T-helper 2 cell treated with Interferon-gamma antibody and Interleukin-4, amounts not matched to agents 100 ng/mL and 5 ng/mL, for 36 hours (primary cell): ENCODE data around the gene IL12A. TPM values are rescaled to one million over a fixed set of nuclear protein-coding genes. Genes with fewer than 3 reads are reported as not detected.

ENCODE experiments used
- intact Hi-C: fragments of 100-400 bp; cut with micrococcal nuclease; formaldehyde crosslinking; loops from one replicate; pipeline ENCODE4 v1.15.1; 2023
- total RNA-seq: library from RNA; stranded (reverse); gene quantifications from 2 replicates; pipeline ENCODE4 v1.2.3, GENCODE V29; 2022

The IL12A gene
- total RNA-seq, 1 donor from 2014 or later: 4.3 TPM

DNA sequence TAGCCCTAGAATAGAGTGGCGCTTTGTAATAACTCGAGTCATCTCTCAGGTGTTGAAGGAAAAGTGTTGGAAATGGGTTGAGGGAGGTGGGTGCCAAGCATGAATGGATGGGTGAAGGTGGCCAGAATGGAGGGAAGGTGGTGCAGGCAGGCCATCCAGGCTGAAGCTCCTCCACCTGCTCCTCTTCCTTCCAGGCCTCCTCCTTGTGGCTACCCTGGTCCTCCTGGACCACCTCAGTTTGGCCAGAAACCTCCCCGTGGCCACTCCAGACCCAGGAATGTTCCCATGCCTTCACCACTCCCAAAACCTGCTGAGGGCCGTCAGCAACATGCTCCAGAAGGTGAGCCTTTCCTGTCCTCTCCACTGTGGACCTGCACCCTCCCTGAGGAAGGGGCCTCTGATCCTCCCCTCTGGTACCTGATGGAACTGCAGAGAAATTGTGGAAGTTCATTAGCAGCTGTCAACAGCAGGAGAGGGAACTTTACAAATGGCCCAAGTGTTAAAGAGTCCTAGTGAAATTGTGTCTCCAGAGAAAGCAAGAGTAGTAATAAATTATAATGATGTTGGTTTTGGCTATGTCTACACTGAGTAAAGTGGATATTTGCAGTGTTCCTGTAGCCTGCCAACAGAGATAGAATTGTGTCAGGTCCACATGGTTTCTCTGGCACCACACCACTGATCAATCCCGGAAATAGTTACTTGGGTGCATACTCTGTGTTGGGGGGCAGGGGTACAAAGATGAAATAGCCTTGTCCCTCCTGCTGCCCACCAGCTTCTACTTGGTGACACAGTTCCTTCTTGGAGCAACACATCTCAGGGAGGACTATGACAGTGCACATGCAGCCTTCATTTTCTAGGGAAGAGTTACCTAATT is 1.6 kb downstream of the IL12A start:
- intact Hi-C loops: loop anchor here (2.0 to 10.0 kb wide), 7 partner anchors 49 to 423 kb away; partner anchors contain the start of genes C3orf80, IFT80 and SMC4

DNA sequence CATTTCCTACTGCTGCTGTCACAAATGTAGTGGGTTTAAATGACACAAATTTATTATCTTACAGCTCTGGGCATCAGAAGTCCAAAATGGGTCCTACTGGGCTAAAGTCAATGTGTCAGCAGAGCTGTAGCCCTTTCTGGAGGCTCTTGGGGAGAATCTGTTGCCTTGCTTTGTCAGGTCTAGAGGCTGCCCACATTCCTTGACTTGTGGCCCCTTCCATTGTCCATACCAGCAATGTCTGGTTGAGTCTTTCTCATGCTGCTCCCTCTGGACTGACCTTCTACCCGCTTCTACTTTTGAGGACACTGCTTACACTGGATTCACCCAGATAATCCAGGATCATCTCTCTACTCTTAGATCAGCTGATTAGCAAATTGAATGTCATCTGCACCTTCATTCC is 3.0 kb downstream of the IL12A start:
- intact Hi-C loops: no loop called here

DNA sequence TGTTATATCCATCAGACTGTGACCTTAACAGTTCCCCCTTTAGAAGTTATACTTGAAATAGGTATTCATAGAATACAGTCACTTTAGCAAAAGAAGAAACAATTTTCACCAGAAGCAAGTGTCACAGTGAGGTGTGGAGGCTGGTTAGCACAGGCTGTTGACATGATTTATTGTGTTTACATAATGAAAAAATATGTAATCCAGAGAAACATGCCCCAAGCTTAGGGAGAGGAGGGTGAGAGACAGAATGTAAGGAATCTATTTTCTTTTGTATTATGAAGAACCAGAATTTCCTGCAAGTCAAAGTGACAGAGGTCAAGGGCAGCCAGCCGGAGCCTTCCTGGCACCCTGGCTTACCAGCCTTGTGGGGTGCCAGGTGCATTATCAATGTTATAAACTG is 4.0 kb downstream of the IL12A start:
- intact Hi-C loops: no loop called here

DNA sequence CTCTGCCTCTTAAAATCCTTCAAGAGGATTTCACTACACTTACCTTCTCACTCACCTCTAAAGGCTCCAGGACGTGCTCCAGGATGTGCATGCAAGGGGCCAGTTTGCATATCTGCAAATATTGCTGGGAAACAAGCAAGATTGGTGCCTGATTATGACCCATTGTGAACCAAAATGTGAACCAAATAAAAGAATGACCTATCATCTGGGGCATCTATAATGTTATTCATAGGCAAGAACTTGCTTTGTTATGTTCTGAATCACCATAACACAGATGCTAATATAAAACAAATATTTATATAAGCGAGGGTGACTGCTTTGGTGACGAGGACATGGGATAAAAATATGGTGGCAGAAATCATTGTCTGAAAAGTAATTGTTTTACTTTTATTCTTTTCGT is 5.5 kb downstream of the IL12A start:
- intact Hi-C loops: no loop called here

DNA sequence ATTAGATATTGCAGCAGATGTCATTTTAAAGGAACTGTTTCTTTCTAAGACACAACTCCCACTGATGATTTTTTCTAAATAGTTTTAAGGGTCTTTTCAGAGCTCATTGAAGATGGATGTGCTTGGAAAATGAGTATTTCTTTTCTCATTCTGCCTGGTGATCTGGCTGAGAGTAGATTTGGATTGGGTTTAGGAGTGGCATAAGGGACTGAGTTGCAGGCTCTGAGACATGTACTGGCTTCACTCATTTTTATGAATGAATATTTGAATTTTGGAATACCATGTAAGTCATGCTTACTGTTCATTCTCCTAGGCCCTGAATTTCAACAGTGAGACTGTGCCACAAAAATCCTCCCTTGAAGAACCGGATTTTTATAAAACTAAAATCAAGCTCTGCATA is 6.5 kb downstream of the IL12A start:
- intact Hi-C loops: no loop called here

DNA sequence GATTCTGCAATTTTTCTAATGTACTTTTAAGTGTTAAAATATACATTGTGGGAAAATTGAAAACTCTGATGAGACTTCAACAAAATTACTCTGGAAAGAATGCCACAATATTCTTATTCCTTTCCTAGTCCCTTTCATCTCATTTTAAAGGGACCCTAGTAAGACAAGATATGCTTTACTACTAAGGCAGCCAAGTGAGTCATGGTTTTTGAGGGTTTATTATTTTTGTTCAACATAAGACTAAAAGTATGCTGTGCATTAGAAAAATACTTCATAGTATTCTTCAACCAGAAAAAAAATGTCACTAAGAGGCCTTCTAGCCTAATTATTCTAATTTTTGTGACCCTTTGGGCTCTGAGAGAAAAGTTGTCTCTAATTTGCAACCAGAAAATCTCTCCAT is 7.4 kb downstream of the IL12A start:
- intact Hi-C loops: no loop called here

DNA sequence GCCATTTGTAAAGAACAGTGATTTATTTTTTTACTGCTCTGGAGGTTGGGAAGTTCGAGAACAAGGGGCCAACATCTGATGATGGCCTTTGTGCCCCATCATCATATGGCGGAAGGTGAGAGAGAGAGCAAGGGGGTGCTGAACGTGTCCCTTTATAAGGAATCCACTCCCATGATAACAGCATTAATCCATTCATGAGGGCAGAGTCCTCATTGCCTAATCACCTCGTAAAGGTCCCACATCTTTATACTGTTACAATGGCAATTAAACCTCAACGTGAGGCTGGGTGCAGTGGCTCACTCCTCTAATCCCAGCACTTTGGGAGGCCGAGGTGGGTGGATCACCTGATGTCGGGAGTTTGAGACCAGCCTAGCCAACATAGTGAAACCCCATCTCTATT is 8.3 kb downstream of the IL12A start:
- intact Hi-C loops: no loop called here

DNA sequence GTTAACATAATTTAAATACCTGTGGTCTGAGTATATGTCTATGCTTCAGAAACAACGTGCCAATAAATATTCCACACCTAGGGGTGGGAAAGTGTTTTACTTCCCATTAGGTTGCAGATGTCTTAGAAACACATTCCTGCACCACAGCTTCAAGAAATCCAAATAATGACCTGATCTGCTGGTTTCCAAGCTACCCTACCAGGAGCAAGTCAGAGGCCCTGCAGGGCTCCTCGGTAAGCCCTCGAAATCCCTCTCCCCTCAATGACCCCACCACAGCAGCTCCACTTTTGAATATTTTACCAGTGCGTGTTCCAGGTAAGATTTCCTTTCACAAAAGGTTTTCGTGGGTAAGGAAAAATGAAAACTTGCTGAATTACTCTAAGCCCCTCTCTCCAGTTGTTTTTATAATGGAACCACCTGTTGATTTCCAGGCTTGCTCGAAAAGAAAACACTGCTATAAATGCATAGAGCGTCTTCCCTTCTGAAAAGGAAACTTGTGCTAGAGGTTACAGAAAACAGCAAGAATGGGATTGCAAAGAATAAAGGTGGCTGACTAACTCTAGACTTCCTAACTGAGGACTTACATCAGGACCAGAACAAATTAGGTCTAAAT is 12.6 kb downstream of the IL12A start:
- intact Hi-C loops: no loop called here

DNA sequence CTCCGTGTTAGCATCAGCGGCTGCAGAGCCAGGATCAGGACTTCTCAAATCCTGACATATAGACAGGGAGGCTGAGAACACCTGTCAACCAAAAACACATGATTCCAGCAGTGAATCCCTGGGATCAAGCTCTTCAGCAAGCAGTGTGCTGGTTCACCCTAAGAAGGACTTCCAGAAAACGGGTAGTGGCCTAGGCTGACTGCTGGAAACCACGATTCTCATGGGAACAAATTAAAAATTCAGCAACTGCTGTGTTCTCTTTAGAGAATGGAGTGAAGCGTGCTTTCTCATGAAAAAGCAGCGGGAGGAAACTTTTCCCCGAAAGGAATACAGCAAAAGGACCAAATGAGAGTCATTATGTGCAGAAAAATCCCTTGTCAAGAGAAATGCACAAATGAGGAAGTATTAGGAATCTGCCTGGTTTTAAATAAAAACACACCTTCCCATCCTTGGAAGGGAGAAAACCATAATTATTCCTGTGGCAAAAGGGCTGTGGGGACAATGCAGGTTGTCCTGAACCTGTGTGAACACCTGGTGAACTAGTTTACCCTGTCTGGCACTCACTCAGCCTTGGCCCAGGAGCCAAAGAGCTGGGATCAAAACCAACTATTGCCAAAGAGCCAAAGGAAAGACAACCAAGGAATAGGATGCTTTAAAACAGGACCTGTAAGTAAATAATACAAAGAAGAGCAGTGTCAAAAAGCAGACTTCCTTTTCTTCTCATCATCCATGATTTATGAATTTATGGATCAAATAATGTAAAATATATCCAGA is 13.4 kb downstream of the IL12A start:
- intact Hi-C loops: no loop called here

DNA sequence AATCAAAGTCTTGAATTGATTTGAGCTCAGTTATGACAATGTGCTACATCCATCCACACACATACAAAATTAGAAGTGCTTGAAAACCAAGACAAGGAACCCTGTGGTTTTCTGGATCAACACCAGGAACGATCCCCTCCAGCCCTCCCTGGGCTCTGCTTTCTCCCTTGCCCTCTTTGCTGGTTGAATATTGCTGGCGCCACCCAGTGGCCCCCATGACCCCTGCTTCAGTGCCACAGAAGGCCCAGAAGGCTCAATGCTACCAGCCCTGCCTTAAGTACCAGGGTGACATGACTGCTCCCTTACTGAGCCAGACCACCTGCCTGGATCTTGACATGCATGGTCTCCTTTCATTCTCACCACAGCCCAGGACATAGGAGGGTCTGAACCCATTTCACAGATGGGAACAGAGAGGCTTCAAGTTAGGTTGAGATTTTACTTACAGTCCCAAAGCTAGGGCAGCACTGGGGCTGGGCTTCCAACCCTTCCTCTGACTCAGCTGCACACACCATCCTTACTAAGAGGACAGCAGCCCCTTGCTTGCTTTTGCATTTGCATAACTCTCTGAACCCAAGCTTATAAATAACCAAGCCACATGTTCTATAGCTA is 15.0 kb downstream of the IL12A start:
- intact Hi-C loops: loop anchor here (1.0 kb wide), 1 partner anchor 119 kb away; no protein-coding TSS in a partner anchor

DNA sequence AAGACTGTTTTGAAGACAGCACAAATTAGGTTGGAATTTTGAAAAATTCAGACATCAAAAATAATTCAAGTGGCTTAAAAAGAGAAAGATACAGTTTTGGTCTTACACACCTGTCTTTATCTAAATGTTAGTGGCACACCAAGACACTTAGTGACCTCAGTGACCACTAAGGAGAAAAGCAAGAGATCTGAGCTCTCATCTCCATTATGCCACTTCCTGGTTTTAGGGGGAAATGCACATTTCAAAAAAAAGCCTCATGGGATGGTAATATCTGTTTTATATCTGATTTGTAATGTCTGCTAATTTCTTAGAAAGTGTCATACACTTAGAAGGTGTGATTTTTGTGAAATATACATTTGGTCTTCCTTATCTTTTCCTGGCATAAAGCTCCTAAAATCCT is 16.4 kb downstream of the IL12A start:
- intact Hi-C loops: no loop called here

DNA sequence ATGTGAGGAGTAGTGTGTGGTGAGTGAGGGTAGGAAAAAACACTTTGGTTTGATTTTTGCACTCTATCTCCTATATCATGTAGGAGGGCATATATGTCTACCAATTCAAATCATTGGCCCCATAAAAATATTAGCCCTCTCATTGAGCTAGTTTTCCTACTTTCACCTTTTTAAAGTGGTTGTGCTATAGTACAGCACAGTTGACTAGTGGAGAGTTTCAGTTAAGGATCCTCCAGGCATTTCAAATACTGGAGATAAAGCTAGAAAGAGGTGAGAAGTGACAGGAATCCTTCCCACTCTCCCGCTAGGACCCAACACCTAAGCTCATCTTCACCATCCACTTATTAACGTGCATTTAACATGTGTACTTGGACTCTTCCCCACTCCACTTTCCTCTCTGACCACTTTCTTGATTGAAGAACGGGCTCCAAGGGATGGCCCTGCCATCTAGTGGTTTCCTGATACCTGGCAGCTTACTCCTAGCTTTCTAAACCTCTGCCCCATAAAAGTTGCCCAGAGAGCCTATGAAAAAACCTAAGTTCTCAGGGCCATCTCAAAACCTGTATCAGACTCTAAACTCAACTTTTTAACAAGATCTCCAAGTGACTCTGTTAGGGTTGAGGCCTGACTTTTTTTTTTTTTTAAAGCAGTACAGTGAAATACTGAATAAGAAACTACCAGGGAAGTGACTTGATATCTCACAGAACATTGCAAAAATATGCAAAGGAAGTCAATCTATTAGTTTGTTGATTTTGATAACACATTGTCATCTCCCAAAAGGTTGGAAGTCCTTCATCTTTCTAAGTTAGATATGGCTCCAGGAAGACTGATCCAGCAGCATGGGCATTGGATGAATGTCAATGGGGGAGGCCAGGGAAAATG is 17.9 kb downstream of the IL12A start:
- intact Hi-C loops: loop anchor here (1.0 to 2.0 kb wide), 3 partner anchors 18 to 178 kb away; partner anchors contain the start of gene IL12A

DNA sequence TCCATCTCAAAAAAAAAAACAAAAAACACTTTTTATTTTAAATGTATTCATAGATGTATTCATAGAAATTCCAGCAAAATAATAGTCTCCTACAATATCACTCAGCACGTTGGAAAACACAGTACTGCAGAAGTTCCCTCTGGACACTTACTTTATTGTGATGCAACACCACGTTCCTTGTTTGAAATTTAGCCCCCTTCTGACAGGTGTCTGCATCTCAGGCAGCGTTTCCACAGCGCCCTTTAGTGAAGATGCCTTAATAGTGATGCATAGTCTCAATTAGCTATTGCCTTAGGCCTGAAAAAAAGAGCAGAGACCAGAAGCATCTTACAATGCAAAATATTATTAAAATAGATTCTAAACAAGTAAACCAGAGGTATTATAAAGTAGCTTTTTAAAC is 20.3 kb downstream of the IL12A start:
- intact Hi-C loops: no loop called here

DNA sequence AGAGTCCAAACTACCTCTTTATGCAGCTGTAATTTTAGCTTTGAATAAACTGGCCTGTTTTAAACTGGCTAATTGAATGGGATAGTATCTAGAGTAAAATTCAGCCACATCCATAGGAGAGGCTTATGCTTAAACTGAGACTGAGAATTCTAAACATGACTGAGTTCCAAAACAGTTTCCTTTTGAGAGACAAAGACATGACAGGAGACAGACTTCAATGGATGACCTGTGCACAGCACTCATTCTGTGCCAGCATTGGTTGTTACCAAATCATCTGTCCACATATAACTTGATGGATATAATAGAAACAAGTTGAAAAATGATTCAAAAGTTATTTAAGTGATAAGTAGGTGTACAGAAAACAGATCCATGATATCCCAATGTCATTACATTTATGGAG is 20.9 kb downstream of the IL12A start:
- intact Hi-C loops: no loop called here

DNA sequence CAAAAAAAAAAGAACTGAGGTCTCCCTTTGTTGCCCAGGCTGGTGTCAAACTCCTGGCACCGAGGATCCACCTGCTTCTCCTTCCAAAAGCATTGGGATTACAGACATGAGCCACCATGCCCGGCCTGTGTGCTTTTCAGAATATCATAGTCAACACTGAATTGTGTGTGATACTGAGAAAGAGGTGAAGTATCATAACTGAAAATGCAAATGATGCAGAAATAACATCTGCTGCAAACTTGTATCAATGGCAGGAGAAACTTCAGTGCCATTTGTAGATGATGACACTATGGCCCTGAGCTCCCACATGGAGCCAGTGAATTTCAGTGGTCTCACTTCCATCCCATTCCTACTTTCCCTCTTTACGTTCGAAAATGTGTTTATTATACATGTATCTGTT is 21.9 kb downstream of the IL12A start:
- intact Hi-C loops: loop anchor here (2.0 kb wide), 1 partner anchor 16 kb away; no protein-coding TSS in a partner anchor

DNA sequence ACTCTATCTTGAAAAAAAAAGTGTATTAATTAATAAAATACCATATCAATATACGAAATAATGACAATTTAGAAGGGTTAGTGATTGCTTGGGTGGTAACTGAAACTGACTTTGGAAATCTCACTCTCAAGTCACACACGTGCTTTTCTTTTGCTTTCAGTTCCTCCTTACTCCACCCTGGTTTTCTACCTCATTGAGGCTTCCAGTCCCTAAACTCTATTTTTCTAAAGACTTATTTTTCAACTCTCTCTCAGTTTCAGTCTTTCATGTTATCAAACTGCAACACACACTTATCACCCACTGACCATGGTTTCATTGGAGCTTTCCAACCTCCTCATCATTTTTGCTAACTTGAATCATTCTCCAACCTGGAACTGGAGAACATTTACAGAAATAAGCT is 23.5 kb downstream of the IL12A start:
- intact Hi-C loops: no loop called here

DNA sequence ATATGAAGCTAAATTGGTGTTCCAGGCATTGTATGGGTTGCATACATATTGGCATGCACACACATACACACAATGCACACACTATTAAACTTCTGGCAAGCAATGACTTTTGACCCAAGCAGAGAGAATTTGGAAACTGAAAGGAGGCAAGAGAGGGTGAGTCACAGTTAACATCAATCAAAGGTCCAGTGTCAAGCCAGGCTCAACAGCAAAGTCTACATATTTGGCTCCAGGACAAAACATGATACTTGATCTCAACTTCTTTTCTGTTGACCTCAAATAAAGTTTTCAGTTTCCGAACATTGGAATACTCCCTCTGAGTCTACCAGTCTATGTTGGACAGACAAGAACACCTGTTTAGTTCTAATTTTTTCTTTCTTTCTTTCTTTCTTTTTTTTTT is 28.3 kb downstream of the IL12A start:
- intact Hi-C loops: no loop called here

DNA sequence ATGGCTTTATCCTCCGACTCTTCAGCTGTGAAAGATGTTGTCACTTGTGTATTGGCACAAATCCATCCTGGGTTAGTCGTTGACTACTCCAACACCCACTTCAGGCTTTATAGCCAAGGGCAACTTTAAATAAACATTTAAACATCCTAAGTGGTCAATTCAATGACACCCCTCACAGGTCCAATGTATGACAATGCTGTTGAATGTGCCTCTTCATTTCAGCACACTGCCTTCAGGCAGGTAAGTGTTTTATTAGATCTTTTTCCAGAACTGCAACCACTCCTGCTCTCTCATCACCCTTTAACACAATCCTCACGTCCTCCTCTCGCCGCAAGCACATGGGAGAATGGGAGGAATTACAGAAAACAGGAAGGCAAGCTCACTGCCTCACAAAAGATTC is 30.3 kb downstream of the IL12A start:
- intact Hi-C loops: no loop called here

DNA sequence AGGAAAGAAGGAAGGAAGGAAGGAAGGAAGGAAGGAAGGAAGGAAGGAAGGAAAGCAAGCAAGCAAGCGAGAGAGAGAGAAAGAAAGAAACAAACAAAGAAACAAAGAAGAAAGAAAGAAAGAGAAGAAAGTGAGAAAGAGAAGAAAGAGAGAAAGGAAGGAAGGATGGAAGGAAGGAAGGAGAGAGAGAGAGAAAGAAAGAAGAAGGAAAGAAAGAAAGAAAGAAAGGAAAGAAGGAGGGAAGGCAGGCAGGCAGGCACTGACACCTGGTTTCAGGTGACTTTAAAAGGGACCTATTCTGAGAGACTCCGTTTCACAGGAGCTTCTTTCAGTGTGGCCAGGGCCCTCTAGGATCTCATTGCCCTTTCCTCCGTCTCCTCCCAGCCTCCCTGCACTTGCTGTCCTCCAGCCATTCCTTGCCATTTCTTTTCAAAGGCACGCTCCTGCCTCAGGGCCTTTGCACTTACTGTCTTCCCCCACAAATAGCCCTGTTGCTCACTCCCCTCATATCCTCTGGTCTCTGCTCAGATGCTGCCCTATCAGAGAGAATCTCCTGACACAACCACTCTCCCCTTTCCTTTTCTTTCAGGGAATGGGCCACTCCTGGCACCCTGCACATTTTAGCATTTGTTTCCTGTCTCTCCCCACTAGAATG is 31.5 kb downstream of the IL12A start:
- intact Hi-C loops: no loop called here

DNA sequence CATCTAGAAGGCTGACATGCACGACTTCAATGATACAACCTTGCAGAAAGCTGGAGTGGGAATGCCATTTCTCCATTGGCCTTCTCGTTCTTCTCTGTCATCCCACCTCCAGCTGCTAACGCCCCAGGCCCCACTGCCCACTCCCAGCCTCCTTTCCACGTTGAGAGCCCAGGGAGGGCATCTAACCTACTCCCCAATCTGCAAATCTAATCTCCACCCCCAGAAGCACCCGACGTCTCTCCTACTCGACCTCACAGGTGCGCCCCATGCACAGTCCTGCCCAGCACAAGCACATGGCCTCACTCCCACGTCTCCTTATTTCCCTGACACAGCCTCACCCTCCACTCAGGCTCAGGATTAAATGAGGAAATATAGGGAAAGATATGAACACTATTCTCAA is 33.4 kb downstream of the IL12A start:
- intact Hi-C loops: no loop called here
